Panc1 (cell line): Measurements from ENCODE around the gene SDC1. TPM values are rescaled to one million over a fixed set of nuclear protein-coding genes. Genes with fewer than 3 reads are reported as not detected.

Experiments used
- ATAC-seq: fragments of 200-7000 bp; cut with Tn5 transposase; 2 replicates; pipeline ENCODE4 v1.9.1; 2020; ENCODE audit warnings: mild to moderate bottlenecking, moderate library complexity
- BruUV-seq: library from RNA; stranded (reverse); fragments of 400-500 nt; replicated peaks from 2 replicates; lab custom pipeline; 2021; lab: Mats Ljungman, UMichigan
- CTCF ChIA-PET: fragments of 300-600 bp; sonication (Branson Sonifier 250); formaldehyde crosslinking; loops from one replicate; lab custom pipeline; 2022; ENCODE audit warnings: antibody characterized with exemption; lab: Charles Lee
- POLR2A ChIA-PET: fragments of 300-600 bp; sonication (Branson Sonifier 250); formaldehyde crosslinking; loops from one replicate; lab custom pipeline; 2022; ENCODE audit warnings: antibody characterized with exemption; lab: Charles Lee
- DNase-seq: peaks from one replicate; pipeline ENCODE4 v3.0.0-alpha.2; 2010; ENCODE audit warnings: low read depth, low spot score
- H3K27ac ChIP-seq: 2 replicates; pipeline ENCODE4 v1.5.1; 2011; ENCODE audit warnings: mild to moderate bottlenecking, low read length, inconsistent platforms
- H3K27me3 ChIP-seq: fragments of 200-500 bp; sonication (Bioruptor generic); 2 replicates; pipeline ENCODE4 v1.6.0; 2014; ENCODE audit warnings: low read length, inconsistent platforms; ENCODE audit not compliant: control insufficient read depth, insufficient read depth
- H3K36me3 ChIP-seq: fragments of 200-500 bp; sonication (Bioruptor generic); 2 replicates; pipeline ENCODE4 v1.5.1; 2014; ENCODE audit warnings: inconsistent platforms, mild to moderate bottlenecking, low read length, moderate library complexity; ENCODE audit not compliant: control insufficient read depth, insufficient read depth
- H3K4me1 ChIP-seq: 2 replicates; pipeline ENCODE4 v1.5.1; 2011; ENCODE audit warnings: inconsistent platforms, mild to moderate bottlenecking, low read length, moderate library complexity; ENCODE audit not compliant: control insufficient read depth, insufficient read depth
- H3K4me3 ChIP-seq, 2 experiments: 2 replicates each; pipeline ENCODE4 v1.5.1; 2011 to 2012; ENCODE audit warnings: low read depth in 2 of 2, low read length in 2 of 2, mild to moderate bottlenecking in 2 of 2, inconsistent platforms in 1 of 2, moderate library complexity in 1 of 2
- H3K9me3 ChIP-seq: fragments of 200-500 bp; sonication (Bioruptor generic); 2 replicates; pipeline ENCODE4 v1.5.1; 2014; ENCODE audit warnings: low read depth, mild to moderate bottlenecking, inconsistent platforms, low read length, moderate library complexity; ENCODE audit not compliant: control insufficient read depth, insufficient read depth
- CTCF ChIP-seq: fragments of 450-650 bp; IDR thresholded peaks from 2 replicates; pipeline ENCODE4 v1.5.1; 2017; ENCODE audit warnings: mild to moderate bottlenecking
- POLR2AphosphoS5 ChIP-seq: IDR thresholded peaks from 2 replicates; pipeline ENCODE4 v1.6.1; 2012; ENCODE audit warnings: mild to moderate bottlenecking, low read depth, low read length, moderate library complexity
- SIN3A ChIP-seq: IDR thresholded peaks from 2 replicates; pipeline ENCODE4 v1.6.1; 2012; ENCODE audit warnings: low read depth, mild to moderate bottlenecking, low read length, moderate library complexity, borderline replicate concordance; ENCODE audit not compliant: insufficient read depth
- TCF7L2 ChIP-seq: IDR thresholded peaks from 2 replicates; pipeline ENCODE4 v1.6.1; 2011; ENCODE audit warnings: mild to moderate bottlenecking, low read depth, low read length, inconsistent platforms
- in situ Hi-C: cut with HindIII; loops from 2 replicates; pipeline ENCODE4 v1.10.0; 2016; ENCODE audit warnings: low sequenced_read_pairs, low pct_unique_long_range_greater_than_20kb
- intact Hi-C: fragments of 100-400 bp; cut with micrococcal nuclease; formaldehyde crosslinking; loops from one replicate; pipeline ENCODE4 v1.10.0; 2022; ENCODE audit not compliant: unreplicated experiment
- total RNA-seq: library from RNA; stranded (reverse); gene quantifications from one replicate; pipeline ENCODE4 v1.2.1, GENCODE V29; 2021; ENCODE audit not compliant: unreplicated experiment
- TF ChIP-seq, protein P1 (sequence below), 2 experiments: IDR thresholded peaks; 2 replicates each; pipeline ENCODE4 v1.6.1; 2011 to 2012; ENCODE audit warnings: low read depth in 2 of 2, control low read depth in 1 of 2, low read length in 1 of 2, mild to moderate bottlenecking in 1 of 2, moderate library complexity in 1 of 2; ENCODE audit not compliant: insufficient read depth in 1 of 2

Gene SDC1
- total RNA-seq, 1 experiment from 2014 or later, result 93.0 TPM

GRCh38 chr2:20267529-20267928, 42.6 kb upstream of the SDC1 start:
- no peak for DNase-seq
- H3K4me3 ChIP-seq, result no peak overlapping the region
- no peak overlapping the region for H3K27ac ChIP-seq
- CTCF ChIA-PET, result no interaction called here
- in situ Hi-C loops, result no loop called here
- ATAC-seq, result no peak
- TF ChIP-seq TCF7L2 (no peak), SIN3A (no peak)
- POLR2A ChIA-PET, result no interaction called here
- peaks cover 16% of the 10 kb centered on the region; the same call in 1 of the 2 replicates for H3K36me3 ChIP-seq
- H3K27me3 ChIP-seq, result no peaks in the 10 kb centered on the region
- no peaks in the 10 kb centered on the region for H3K4me1 ChIP-seq
- BruUV-seq, result no TSS peak
- no peaks in the 10 kb centered on the region for H3K9me3 ChIP-seq
- intact Hi-C loops, result no loop called here

DNA sequence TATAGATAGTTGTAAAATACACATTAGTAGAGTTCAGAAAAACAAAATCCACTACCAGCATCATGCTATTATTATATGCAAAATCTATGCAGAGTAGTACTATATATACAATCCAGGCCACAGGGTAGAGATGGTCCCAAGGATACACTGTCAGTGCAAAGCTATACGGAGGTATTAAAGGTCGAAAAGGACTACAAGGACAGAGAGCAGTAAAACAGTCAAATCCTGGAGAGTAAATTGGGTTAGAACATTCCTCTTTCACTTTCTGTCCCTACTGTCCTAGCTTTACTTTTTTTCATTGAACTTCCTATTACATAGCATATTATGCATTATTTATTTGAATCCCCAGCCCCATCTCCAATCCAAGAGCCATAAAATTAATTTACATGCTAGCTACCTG, 39.7 kb upstream of the SDC1 start:
- H3K27ac ChIP-seq, result no peak overlapping the region
- TF ChIP-seq TCF7L2 (no peak), CTCF (no peak), SIN3A (no peak), POLR2AphosphoS5 (no peak)
- TF ChIP-seq, protein P1, sequence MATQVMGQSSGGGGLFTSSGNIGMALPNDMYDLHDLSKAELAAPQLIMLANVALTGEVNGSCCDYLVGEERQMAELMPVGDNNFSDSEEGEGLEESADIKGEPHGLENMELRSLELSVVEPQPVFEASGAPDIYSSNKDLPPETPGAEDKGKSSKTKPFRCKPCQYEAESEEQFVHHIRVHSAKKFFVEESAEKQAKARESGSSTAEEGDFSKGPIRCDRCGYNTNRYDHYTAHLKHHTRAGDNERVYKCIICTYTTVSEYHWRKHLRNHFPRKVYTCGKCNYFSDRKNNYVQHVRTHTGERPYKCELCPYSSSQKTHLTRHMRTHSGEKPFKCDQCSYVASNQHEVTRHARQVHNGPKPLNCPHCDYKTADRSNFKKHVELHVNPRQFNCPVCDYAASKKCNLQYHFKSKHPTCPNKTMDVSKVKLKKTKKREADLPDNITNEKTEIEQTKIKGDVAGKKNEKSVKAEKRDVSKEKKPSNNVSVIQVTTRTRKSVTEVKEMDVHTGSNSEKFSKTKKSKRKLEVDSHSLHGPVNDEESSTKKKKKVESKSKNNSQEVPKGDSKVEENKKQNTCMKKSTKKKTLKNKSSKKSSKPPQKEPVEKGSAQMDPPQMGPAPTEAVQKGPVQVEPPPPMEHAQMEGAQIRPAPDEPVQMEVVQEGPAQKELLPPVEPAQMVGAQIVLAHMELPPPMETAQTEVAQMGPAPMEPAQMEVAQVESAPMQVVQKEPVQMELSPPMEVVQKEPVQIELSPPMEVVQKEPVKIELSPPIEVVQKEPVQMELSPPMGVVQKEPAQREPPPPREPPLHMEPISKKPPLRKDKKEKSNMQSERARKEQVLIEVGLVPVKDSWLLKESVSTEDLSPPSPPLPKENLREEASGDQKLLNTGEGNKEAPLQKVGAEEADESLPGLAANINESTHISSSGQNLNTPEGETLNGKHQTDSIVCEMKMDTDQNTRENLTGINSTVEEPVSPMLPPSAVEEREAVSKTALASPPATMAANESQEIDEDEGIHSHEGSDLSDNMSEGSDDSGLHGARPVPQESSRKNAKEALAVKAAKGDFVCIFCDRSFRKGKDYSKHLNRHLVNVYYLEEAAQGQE (IDR thresholded peaks at IDR 0.05; ENCODE audit: insufficient read depth in 1 of 2, low read depth in 2 of 2, low read length in 1 of 2), result no peak
- H3K36me3 ChIP-seq, result peaks cover 23% of the 10 kb centered on the region
- in situ Hi-C loops, result no loop called here
- 0 out of 2 replicates have a peak, but pooled peaks have one; percentile 42 for ATAC-seq
- no peak for DNase-seq
- ChIA-PET CTCF (no interaction called here), POLR2A (interaction anchor here (1.1 kb wide), 1 partner anchor 18 kb away, joined by 4 read pairs; no protein-coding TSS in a partner anchor)
- intact Hi-C loops, result no loop called here
- H3K27me3 ChIP-seq, result no peaks in the 10 kb centered on the region
- no TSS peak for BruUV-seq
- no peaks in the 10 kb centered on the region for H3K9me3 ChIP-seq
- no peaks in the 10 kb centered on the region for H3K4me1 ChIP-seq
- no peak overlapping the region for H3K4me3 ChIP-seq

- no peak overlapping the region for H3K27ac ChIP-seq
- peaks cover 59% of the 10 kb centered on the region for H3K36me3 ChIP-seq
- H3K4me3 ChIP-seq, result no peak overlapping the region
- ChIA-PET CTCF (interaction anchor here (0.7 kb wide), 1 partner anchor 15 kb away, joined by 14 read pairs; no protein-coding TSS in a partner anchor), POLR2A (no interaction called here)
- intact Hi-C loops, result no loop called here
- no peaks in the 10 kb centered on the region for H3K9me3 ChIP-seq
- in situ Hi-C loops, result no loop called here
- H3K4me1 ChIP-seq, result no peaks in the 10 kb centered on the region
- TF ChIP-seq POLR2AphosphoS5, result no peak
- TF ChIP-seq, protein P1 (IDR thresholded peaks at IDR 0.05; ENCODE audit: insufficient read depth in 1 of 2, low read depth in 2 of 2, low read length in 1 of 2), result no peak
- no peak for TF ChIP-seq CTCF
- no peak for TF ChIP-seq SIN3A
- no peak for TF ChIP-seq TCF7L2
- BruUV-seq, result no TSS peak
- no peak for DNase-seq
- no peaks in the 10 kb centered on the region for H3K27me3 ChIP-seq
- ATAC-seq, result no peak
Observed at GRCh38 chr2:20257411-20257810, 32.5 kb upstream of the SDC1 start.
